EL (cell line): ENCODE measurements around the gene ROPN1L.
"Not testable (repeated sequence)": the region's sequence is repeated elsewhere in the genome, so short reads cannot be mapped to it uniquely, and the experiment has no call there.

Source experiments
- DNase-seq: peaks from one replicate; pipeline ENCODE4 v3.0.0-alpha.2; 2016

Gene ROPN1L

GRCh38 chr5:10480237-10480985 lies 38.7 kb downstream of the ROPN1L start:
- DNase-seq = no peak

- DNase-seq = no peak
Observed at GRCh38 chr5:10481241-10481935, 39.7 kb downstream of the ROPN1L start.

GRCh38 chr5:10482791-10483530 lies 41.3 kb downstream of the ROPN1L start:
- DNase-seq = no peak

- no peak for DNase-seq
Observed at GRCh38 chr5:10484774-10485141, 43.1 kb downstream of the ROPN1L start.

GRCh38 chr5:10485142-10485795 lies 43.6 kb downstream of the ROPN1L start:
- peak; percentile 73 for DNase-seq

GRCh38 chr5:10485897-10486296 lies 44.2 kb downstream of the ROPN1L start:
- DNase-seq = no peak

GRCh38 chr5:10486511-10487344 lies 45.0 kb downstream of the ROPN1L start:
- no peak for DNase-seq

- DNase-seq = no peak
Observed at GRCh38 chr5:10488144-10488543, 46.5 kb downstream of the ROPN1L start.

GRCh38 chr5:10489810-10490426 lies 48.2 kb downstream of the ROPN1L start:
- DNase-seq = peak; percentile 51

GRCh38 chr5:10490927-10491672 lies 49.4 kb downstream of the ROPN1L start:
- no peak for DNase-seq

GRCh38 chr5:10491673-10492026 lies 50.0 kb downstream of the ROPN1L start:
- DNase-seq = no peak

- no peak for DNase-seq
Observed at GRCh38 chr5:10493884-10494283, 52.2 kb downstream of the ROPN1L start.

GRCh38 chr5:10494497-10494896 lies 52.8 kb downstream of the ROPN1L start:
- not testable (repeated sequence) for DNase-seq

- no peak for DNase-seq
Observed at GRCh38 chr5:10497554-10497953, 55.9 kb downstream of the ROPN1L start.

GRCh38 chr5:10498350-10498749 lies 56.7 kb downstream of the ROPN1L start:
- DNase-seq = no peak

- no peak for DNase-seq
Observed at GRCh38 chr5:10499066-10499465, 57.4 kb downstream of the ROPN1L start.

- DNase-seq = no peak
Observed at GRCh38 chr5:10499776-10500175, 58.1 kb downstream of the ROPN1L start.

GRCh38 chr5:10500669-10501068 lies 59.0 kb downstream of the ROPN1L start:
- DNase-seq = no peak

GRCh38 chr5:10501554-10502075 lies 59.9 kb downstream of the ROPN1L start:
- no peak for DNase-seq

- DNase-seq = no peak
Observed at GRCh38 chr5:10502130-10502529, 60.5 kb downstream of the ROPN1L start.

- no peak for DNase-seq
Observed at GRCh38 chr5:10502578-10502977, 60.9 kb downstream of the ROPN1L start.
